ENCODE measurements around the gene LILRB2.
"Not testable (repeated sequence)": the region's sequence is repeated elsewhere in the genome, so short reads cannot be mapped to it uniquely, and the experiment has no call there.

DNA sequence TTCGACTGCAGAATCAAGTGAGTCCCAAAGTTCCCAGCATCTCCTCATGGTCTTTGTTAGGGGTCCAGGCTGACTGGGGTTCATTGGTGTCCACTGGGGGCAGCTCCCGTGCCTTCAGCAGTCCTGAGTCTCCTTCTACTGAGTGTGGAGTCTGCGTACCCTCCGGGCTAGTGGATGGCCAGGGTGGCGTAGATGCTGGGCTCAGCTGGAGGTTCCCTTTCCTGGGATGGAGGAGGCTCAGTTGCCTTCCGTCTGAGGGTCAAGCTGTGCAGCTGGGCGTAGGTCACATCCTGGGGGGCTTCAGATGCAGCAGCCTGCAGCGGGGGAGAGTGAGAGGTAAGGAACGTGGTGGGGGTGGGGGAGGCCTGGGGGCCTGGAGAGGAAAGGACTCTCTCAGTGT, 6.4 kb downstream of the LILRB2 start:
- TF ChIP-seq EZH2 (IDR thresholded peaks at IDR 0.05); POLR2AphosphoS5 (IDR thresholded peaks at IDR 0.05; ENCODE audit: borderline replicate concordance, low read depth, low read length): not testable (repeated sequence)

All from SK-N-MC (cell line).